Measurements from ENCODE around the gene SURF6. TPM values are rescaled to one million over a fixed set of nuclear protein-coding genes. Genes with fewer than 3 reads are reported as not detected.

SURF6 gene
- total and polyA plus RNA-seq, 2 of the 8 experiments (the other 6 are each of a cell fraction or from before 2014, with no cell fraction given), result 6.1 to 23.7 TPM

DNA sequence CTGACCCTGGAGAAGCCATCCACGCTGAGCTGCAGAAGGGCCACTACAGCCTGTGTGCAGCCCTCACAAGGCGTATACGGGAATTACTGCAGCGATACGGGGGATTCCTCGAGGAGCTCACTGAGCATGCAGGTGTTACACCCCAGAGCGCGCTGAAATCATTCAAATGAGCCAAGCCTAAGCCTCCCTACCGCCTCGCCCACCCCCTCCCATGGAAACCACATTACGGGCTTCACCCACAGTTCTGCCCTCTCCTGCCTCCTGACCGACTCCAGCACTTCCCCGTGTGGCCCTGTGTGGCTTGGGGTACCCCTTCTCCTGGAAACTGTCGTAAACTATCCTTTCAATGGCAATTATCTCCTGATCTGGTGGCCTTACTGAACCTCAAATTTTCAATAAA is 13.3 kb downstream of the SURF6 start:
- H2BK5ac ChIP-seq (ENCODE audit: low read depth, low read length), result no peak overlapping the region
- H3K4me1 ChIP-seq (replicated peaks in 1 of 4; ENCODE audit: control insufficient read depth in 3 of 4, insufficient read depth in 4 of 4, low read length in 3 of 4), result no peaks in the 10 kb centered on the region
- H4K20me1 ChIP-seq (replicated peaks in 1 of 2; ENCODE audit: control insufficient read depth in 1 of 2, insufficient read depth in 2 of 2, low read length in 2 of 2), result no peaks in the 10 kb centered on the region
- no peaks in the 10 kb centered on the region for H3K79me1 ChIP-seq (ENCODE audit: low read depth, low read length)
- H3K4me2 ChIP-seq (ENCODE audit: insufficient read depth in 1 of 2, low read depth in 2 of 2, low read length in 2 of 2), result no peak overlapping the region
- FAIRE-seq (no peak), DNase-seq (ENCODE audit: low read depth in 1 of 2, low spot score in 2 of 2) (no peak)
- H2BK120ac ChIP-seq (replicated peaks; ENCODE audit: low read depth, low read length), result no peak overlapping the region
- CTCF ChIA-PET (ENCODE audit: partially characterized antibody), result interaction anchor here (0.9 to 1.2 kb wide), 3 partner anchors 8 to 136 kb away, joined by 3 to 4 read pairs (median 4); no protein-coding TSS in a partner anchor
- H2BK20ac ChIP-seq (ENCODE audit: low read length), result no peak overlapping the region
- no peaks in the 10 kb centered on the region for H3K23me2 ChIP-seq (ENCODE audit: low read depth, low read length)
- H3K79me2 ChIP-seq (ENCODE audit: control insufficient read depth in 1 of 2, insufficient read depth in 2 of 2, low read length in 2 of 2), result no peaks in the 10 kb centered on the region
- H4K8ac ChIP-seq (ENCODE audit: extremely low read depth, insufficient read depth, low read length), result no peak overlapping the region
- no peaks in the 10 kb centered on the region for H3K36me3 ChIP-seq (ENCODE audit: control insufficient read depth in 2 of 4, insufficient read depth in 4 of 4, low read length in 3 of 4)
- no peak overlapping the region for H3K9ac ChIP-seq (replicated peaks in 1 of 4; ENCODE audit: extremely low read depth in 1 of 4, low read depth in 3 of 4, low read length in 3 of 4)
- no peak overlapping the region for H3K23ac ChIP-seq (ENCODE audit: insufficient read length)
- no peak overlapping the region for H3K4me3 ChIP-seq (ENCODE audit: extremely low read depth in 1 of 4, insufficient read depth in 2 of 4, low read depth in 3 of 4, low read length in 4 of 4)
- POLR2A ChIA-PET (ENCODE audit: partially characterized antibody), result interaction anchor here (1.0 to 1.5 kb wide), 2 partner anchors 8 to 29 kb away, joined by 6 to 7 read pairs; no protein-coding TSS in a partner anchor
- H2BK15ac ChIP-seq (ENCODE audit: low read length), result no peak overlapping the region
- H2BK12ac ChIP-seq (ENCODE audit: low read depth, low read length), result no peak overlapping the region
- no peak for TF ChIP-seq SIN3A (conservative IDR thresholded peaks at IDR 0.05 in 1 of 2, IDR thresholded peaks at IDR 0.05 in 1 of 2; ENCODE audit: low read depth in 1 of 2, low read length in 2 of 2)
- TF ChIP-seq CHD1 (IDR thresholded peaks at IDR 0.05; ENCODE audit: low read depth, low read length), result no peak
- TF ChIP-seq SRF (IDR thresholded peaks at IDR 0.05; ENCODE audit: low read depth, low read length), result no peak
- TF ChIP-seq CEBPB (IDR thresholded peaks at IDR 0.05; ENCODE audit: low read depth, low read length), result no peak
- no peak for TF ChIP-seq CREB1 (IDR thresholded peaks at IDR 0.05)
- no peak for TF ChIP-seq MAFK (IDR thresholded peaks at IDR 0.05; ENCODE audit: low read depth, low read length)
- no peak for TF ChIP-seq BACH1 (IDR thresholded peaks at IDR 0.05; ENCODE audit: low read length)
- no peak for TF ChIP-seq KDM5A (IDR thresholded peaks at IDR 0.05; ENCODE audit: low read length)
- no peak for TF ChIP-seq POLR2A (IDR thresholded peaks at IDR 0.05; ENCODE audit: control extremely low read depth in 1 of 2, low read depth in 2 of 2, low read length in 2 of 2)
- no peak for TF ChIP-seq RXRA (IDR thresholded peaks at IDR 0.05; ENCODE audit: insufficient read depth, low read depth, low read length)
- TF ChIP-seq CBX8 (IDR thresholded peaks at IDR 0.05; ENCODE audit: borderline replicate concordance, low read depth, low read length), result no peak
- TF ChIP-seq GTF2F1 (IDR thresholded peaks at IDR 0.05; ENCODE audit: borderline replicate concordance, low read depth, low read length), result no peak
- TF ChIP-seq, protein P1, sequence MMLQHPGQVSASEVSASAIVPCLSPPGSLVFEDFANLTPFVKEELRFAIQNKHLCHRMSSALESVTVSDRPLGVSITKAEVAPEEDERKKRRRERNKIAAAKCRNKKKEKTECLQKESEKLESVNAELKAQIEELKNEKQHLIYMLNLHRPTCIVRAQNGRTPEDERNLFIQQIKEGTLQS (IDR thresholded peaks at IDR 0.05; ENCODE audit: insufficient read depth, low read depth, low read length), result no peak
- TF ChIP-seq JUN (IDR thresholded peaks at IDR 0.05; ENCODE audit: low read depth, low read length), result no peak
- TF ChIP-seq BRCA1 (IDR thresholded peaks at IDR 0.05; ENCODE audit: low read depth, low read length), result no peak
- no peak for TF ChIP-seq KDM1A (IDR thresholded peaks at IDR 0.05; ENCODE audit: borderline replicate concordance, low read length)
- H3K4ac ChIP-seq (replicated peaks; ENCODE audit: insufficient read length, low read depth, low read length), result no peak overlapping the region
- H3K14ac ChIP-seq (ENCODE audit: insufficient read length), result no peak overlapping the region
- no peak overlapping the region for H3K56ac ChIP-seq (replicated peaks; ENCODE audit: insufficient read length, low read depth, low read length)
- no peak overlapping the region for H4K5ac ChIP-seq (ENCODE audit: insufficient read length, low read depth, low read length)
- H3K18ac ChIP-seq (ENCODE audit: extremely low read depth, low read length), result no peak overlapping the region
- H2AK5ac ChIP-seq (ENCODE audit: low read depth, low read length), result no peak overlapping the region
- H3K27me3 ChIP-seq (replicated peaks in 1 of 4; ENCODE audit: control insufficient read depth in 3 of 4, extremely low read depth in 1 of 4, insufficient read depth in 3 of 4, low read length in 3 of 4), result no peaks in the 10 kb centered on the region
- 90% methylated on average over 14 of the region's 14 CpGs; no CpG with 5 or more reads in 1 of the 2 experiments for WGBS, 2 experiments (ENCODE audit: extremely low coverage in 1 of 2, insufficient coverage in 1 of 2, insufficient read length in 1 of 2, insufficient replicate concordance in 2 of 2, low coverage in 1 of 2, low lambda C conversion rate in 2 of 2, missing lambda C conversion rate in 1 of 2)
- H2AFZ ChIP-seq (ENCODE audit: low read length), result no peak overlapping the region
- H3K9me3 ChIP-seq (ENCODE audit: insufficient read depth in 2 of 2, low read depth in 1 of 2, low read length in 1 of 2), result peaks cover 10 to 16% of the 10 kb centered on the region in 2 experiments
- H3K27ac ChIP-seq (ENCODE audit: low read depth, low read length), result no peak overlapping the region
- H4K91ac ChIP-seq (replicated peaks; ENCODE audit: insufficient read length, low read length), result no peak overlapping the region
